ENCODE data around the gene GLIS2. TPM values are rescaled to one million over a fixed set of nuclear protein-coding genes. Genes with fewer than 3 reads are reported as not detected.
A peak's percentile ranks its signal among the peaks of the same experiment; 100 is the strongest.

The GLIS2 gene
- total RNA-seq, 1 experiment from 2014 or later = 44.2 TPM

GRCh38 chr16:4280625-4281024 is 35.2 kb upstream of the GLIS2 start:
- intact Hi-C loops (cut with micrococcal nuclease; ENCODE audit: unreplicated experiment) = no loop called here
- Histone ChIP-seq H3K9me3 (ENCODE audit: insufficient read depth, low read depth) (no peaks in the 10 kb centered on the region), H3K4me1 (replicated peaks; ENCODE audit: insufficient read depth) (peaks cover 11% of the 10 kb centered on the region; the same call in 1 of the 2 replicates), H3K4me3 (no peak overlapping the region), H2AFZ (no peak overlapping the region), H3K79me2 (ENCODE audit: low read depth) (no peaks in the 10 kb centered on the region), H3K36me3 (ENCODE audit: low read depth) (no peaks in the 10 kb centered on the region), H3F3A (ENCODE audit: insufficient read depth, low read depth) (peaks cover 21% of the 10 kb centered on the region; the same call in 1 of the 2 replicates), H3K27ac (no peak overlapping the region), H4K20me1 (ENCODE audit: insufficient read depth) (no peaks in the 10 kb centered on the region), H3K27me3 (ENCODE audit: insufficient read depth, low read depth) (no peaks in the 10 kb centered on the region), H3K4me2 (no peak overlapping the region), H3K9me2 (ENCODE audit: insufficient read depth) (no peaks in the 10 kb centered on the region)
- CTCF ChIA-PET = no interaction called here
- POLR2A ChIA-PET (ENCODE audit: unreplicated experiment) = no interaction called here
- BruUV-seq (replicated peaks) = no TSS peak
- no peak for DNase-seq
- TF ChIP-seq CTCF (conservative IDR thresholded peaks at IDR 0.05) = no peak
- TF ChIP-seq EZH2 (IDR thresholded peaks at IDR 0.05; ENCODE audit: low read depth) = no peak

- BruUV-seq (replicated peaks) = no TSS peak
- H2AFZ ChIP-seq = no peak overlapping the region
- H3K4me2 ChIP-seq = no peak overlapping the region
- CTCF ChIA-PET = no interaction called here
- H3F3A ChIP-seq (ENCODE audit: insufficient read depth, low read depth) = peaks cover 26% of the 10 kb centered on the region; the same call in 1 of the 2 replicates
- H3K4me1 ChIP-seq (replicated peaks; ENCODE audit: insufficient read depth) = peaks cover 29% of the 10 kb centered on the region
- H3K4me3 ChIP-seq = no peak overlapping the region
- H3K27me3 ChIP-seq (ENCODE audit: insufficient read depth, low read depth) = no peaks in the 10 kb centered on the region
- H4K20me1 ChIP-seq (ENCODE audit: insufficient read depth) = no peaks in the 10 kb centered on the region
- TF ChIP-seq EZH2 (IDR thresholded peaks at IDR 0.05; ENCODE audit: low read depth) (no peak), CTCF (conservative IDR thresholded peaks at IDR 0.05) (no peak)
- POLR2A ChIA-PET (ENCODE audit: unreplicated experiment) = interaction anchor here (0.5 to 0.6 kb wide), 2 partner anchors 80 to 109 kb away, joined by 4 read pairs; no protein-coding TSS in a partner anchor
- intact Hi-C loops (cut with micrococcal nuclease; ENCODE audit: unreplicated experiment) = no loop called here
- DNase-seq = no peak
- no peaks in the 10 kb centered on the region for H3K79me2 ChIP-seq (ENCODE audit: low read depth)
- no peaks in the 10 kb centered on the region for H3K9me2 ChIP-seq (ENCODE audit: insufficient read depth)
- H3K36me3 ChIP-seq (ENCODE audit: low read depth) = no peaks in the 10 kb centered on the region
- H3K27ac ChIP-seq = no peak overlapping the region
- H3K9me3 ChIP-seq (ENCODE audit: insufficient read depth, low read depth) = no peaks in the 10 kb centered on the region
Measured at GRCh38 chr16:4283441-4283840, 32.4 kb upstream of the GLIS2 start.

- Histone ChIP-seq H3K27me3 (ENCODE audit: insufficient read depth, low read depth) (no peaks in the 10 kb centered on the region), H2AFZ (no peak overlapping the region), H3K4me1 (replicated peaks; ENCODE audit: insufficient read depth) (peaks cover 34% of the 10 kb centered on the region), H3K9me2 (ENCODE audit: insufficient read depth) (no peaks in the 10 kb centered on the region), H4K20me1 (ENCODE audit: insufficient read depth) (no peaks in the 10 kb centered on the region), H3K9me3 (ENCODE audit: insufficient read depth, low read depth) (no peaks in the 10 kb centered on the region), H3K27ac (no peak overlapping the region), H3K4me3 (no peak overlapping the region), H3F3A (ENCODE audit: insufficient read depth, low read depth) (peaks cover 25% of the 10 kb centered on the region; the same call in 1 of the 2 replicates), H3K4me2 (no peak overlapping the region), H3K79me2 (ENCODE audit: low read depth) (no peaks in the 10 kb centered on the region), H3K36me3 (ENCODE audit: low read depth) (no peaks in the 10 kb centered on the region)
- BruUV-seq (replicated peaks) = no TSS peak
- TF ChIP-seq CTCF (conservative IDR thresholded peaks at IDR 0.05) (no peak), EZH2 (IDR thresholded peaks at IDR 0.05; ENCODE audit: low read depth) (no peak)
- peak; percentile 67 to 69 for DNase-seq
- POLR2A ChIA-PET (ENCODE audit: unreplicated experiment) = interaction anchor here (0.5 to 0.6 kb wide), 2 partner anchors 80 to 108 kb away, joined by 4 read pairs; no protein-coding TSS in a partner anchor
- CTCF ChIA-PET = no interaction called here
- intact Hi-C loops (cut with micrococcal nuclease; ENCODE audit: unreplicated experiment) = no loop called here
Measured at GRCh38 chr16:4283939-4284338, 31.9 kb upstream of the GLIS2 start.

Measured in PC-9 (cell line).